ENCODE data around the gene EXD3.

Gene EXD3

DNA sequence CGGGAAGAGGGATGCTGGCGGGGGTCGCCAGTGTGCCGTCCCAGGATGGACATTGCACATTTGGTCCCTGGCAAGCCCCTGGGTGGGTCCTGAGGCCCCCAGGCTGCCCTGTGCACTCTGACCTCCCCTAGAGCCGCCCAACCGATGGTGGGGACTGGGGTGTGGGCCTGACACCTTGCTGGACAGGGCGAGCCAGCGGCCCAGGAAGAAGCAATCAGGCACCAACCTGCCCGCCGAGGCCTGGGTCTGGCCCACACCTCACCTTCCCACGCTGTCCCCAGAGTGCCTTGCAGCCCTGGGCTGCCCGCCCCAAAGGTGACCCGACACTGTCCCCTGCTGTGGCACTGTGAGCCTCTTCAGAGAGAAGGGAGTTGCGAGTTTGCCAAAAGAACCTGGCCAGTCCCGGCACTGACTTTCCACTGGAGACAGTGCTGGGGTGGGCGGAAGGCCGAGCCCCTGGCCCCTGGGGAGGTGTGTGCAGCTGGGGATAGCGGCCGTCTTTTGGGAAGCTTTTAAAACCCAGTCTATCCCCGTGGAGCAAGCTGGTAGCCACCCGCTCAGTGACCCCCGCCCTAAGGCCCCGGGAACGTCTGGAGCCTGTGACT is 108.9 kb downstream of the EXD3 start:
- no peak for DNase-seq (ENCODE audit: low read depth)
- H3K4me3 ChIP-seq (ENCODE audit: low read length) = no peak overlapping the region
- TF ChIP-seq, protein P1, sequence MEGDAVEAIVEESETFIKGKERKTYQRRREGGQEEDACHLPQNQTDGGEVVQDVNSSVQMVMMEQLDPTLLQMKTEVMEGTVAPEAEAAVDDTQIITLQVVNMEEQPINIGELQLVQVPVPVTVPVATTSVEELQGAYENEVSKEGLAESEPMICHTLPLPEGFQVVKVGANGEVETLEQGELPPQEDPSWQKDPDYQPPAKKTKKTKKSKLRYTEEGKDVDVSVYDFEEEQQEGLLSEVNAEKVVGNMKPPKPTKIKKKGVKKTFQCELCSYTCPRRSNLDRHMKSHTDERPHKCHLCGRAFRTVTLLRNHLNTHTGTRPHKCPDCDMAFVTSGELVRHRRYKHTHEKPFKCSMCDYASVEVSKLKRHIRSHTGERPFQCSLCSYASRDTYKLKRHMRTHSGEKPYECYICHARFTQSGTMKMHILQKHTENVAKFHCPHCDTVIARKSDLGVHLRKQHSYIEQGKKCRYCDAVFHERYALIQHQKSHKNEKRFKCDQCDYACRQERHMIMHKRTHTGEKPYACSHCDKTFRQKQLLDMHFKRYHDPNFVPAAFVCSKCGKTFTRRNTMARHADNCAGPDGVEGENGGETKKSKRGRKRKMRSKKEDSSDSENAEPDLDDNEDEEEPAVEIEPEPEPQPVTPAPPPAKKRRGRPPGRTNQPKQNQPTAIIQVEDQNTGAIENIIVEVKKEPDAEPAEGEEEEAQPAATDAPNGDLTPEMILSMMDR (conservative IDR thresholded peaks at IDR 0.05; ENCODE audit: low read depth, low read length) = no peak

DNA sequence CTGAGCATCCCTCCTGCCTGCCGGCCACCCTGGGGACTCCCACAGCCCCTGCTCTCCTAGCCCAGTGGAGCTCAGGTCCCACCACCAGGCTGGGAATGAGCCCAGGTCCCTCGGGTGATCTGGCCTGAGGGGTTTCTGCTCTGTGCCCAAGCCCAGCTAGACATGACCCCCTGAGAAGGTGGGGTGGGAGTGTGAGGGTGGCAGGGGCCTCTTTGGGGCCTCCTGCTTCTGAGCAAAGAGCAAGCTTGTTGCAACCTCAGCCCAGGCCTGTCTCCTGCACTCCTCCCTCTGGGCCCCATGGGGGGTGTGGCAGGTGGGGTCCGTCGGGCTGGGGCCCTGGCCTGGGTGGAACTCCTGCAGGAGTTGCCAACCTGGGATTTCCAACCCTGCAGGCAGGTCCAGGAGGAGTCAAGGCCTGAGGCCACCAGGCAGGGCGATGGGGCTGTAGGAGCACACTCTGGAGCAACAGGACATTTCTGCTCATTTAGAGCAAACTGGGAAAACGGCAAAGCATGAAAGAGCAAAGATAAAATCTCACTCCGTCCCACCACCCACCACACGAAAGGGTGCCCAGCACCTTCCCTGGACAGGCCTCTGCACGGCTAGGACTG is 109.5 kb downstream of the EXD3 start:
- DNase-seq (ENCODE audit: low read depth) = no peak
- no peak overlapping the region for H3K4me3 ChIP-seq (ENCODE audit: low read length)
- TF ChIP-seq, protein P1 (conservative IDR thresholded peaks at IDR 0.05; ENCODE audit: low read depth, low read length) = no peak

DNA sequence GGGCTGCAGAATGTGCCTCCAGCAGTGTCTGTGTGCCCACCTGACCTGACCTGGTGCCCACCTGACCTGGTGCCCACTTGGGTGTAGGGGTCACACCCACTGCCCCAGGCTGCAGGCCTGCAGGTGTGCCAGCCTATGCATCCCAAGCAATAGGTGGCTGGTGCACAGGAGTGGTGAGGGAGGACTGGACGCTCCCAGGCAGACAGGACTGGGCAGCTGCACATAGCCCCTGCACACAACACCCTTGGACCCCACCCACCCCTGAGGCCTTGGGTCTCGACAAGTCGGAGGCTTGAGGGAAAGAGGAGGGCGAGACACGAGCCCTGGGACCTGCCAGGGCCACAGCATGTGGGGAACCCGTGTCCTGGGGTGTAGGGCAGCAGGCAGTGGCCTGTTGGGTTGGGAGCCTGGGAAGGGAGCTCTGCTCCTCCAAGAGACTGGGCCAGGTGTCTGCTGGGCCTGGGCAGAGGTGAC is 110.1 kb downstream of the EXD3 start:
- DNase-seq (ENCODE audit: low read depth) = no peak
- TF ChIP-seq, protein P1 (conservative IDR thresholded peaks at IDR 0.05; ENCODE audit: low read depth, low read length) = no peak
- no peak overlapping the region for H3K4me3 ChIP-seq (ENCODE audit: low read length)

DNA sequence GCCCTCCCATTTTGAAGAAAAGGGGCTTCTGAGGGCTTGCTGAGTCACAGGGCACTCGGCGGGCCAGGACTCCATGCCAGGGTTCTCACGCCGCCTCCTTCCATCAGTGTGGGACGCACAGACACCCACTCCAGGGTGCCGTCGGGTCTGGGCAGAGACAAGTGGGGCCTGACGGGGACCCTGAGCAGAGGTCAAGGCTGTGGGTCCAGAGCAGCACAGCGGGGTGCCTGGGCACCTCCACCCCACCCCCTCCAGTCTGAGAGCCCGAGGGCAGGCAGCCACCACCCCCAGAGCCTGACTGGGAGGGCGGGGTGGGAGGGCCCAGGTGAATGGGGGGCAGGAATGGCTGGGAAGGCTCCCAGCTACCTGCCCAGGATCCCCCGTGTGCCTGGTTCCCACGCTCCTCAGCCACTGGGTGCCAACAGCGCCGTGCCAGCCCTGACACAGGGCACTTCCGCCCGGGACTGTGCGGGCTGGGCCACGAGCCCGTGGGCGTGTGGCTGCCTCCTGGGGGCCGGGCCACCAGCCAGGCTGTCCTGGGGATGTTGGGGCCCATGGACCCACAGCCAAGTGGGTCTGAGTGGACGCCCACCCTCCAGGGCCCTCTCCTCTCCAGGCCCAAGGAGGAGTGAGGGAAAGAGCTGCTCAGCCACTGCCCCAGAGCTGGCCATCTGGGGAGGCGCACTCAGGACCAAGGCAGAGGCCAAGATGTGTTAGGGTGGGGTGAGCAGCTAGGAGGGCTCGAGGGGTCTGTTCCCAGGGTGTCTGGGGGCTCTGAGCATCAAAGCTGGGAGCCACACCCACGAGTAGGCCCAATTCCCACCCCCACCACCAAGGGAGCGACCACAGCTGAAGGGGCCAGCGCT is 110.7 kb downstream of the EXD3 start:
- DNase-seq (ENCODE audit: low read depth) = no peak
- TF ChIP-seq, protein P1 (conservative IDR thresholded peaks at IDR 0.05; ENCODE audit: low read depth, low read length) = no peak
- H3K4me3 ChIP-seq (ENCODE audit: low read length) = no peak overlapping the region

DNA sequence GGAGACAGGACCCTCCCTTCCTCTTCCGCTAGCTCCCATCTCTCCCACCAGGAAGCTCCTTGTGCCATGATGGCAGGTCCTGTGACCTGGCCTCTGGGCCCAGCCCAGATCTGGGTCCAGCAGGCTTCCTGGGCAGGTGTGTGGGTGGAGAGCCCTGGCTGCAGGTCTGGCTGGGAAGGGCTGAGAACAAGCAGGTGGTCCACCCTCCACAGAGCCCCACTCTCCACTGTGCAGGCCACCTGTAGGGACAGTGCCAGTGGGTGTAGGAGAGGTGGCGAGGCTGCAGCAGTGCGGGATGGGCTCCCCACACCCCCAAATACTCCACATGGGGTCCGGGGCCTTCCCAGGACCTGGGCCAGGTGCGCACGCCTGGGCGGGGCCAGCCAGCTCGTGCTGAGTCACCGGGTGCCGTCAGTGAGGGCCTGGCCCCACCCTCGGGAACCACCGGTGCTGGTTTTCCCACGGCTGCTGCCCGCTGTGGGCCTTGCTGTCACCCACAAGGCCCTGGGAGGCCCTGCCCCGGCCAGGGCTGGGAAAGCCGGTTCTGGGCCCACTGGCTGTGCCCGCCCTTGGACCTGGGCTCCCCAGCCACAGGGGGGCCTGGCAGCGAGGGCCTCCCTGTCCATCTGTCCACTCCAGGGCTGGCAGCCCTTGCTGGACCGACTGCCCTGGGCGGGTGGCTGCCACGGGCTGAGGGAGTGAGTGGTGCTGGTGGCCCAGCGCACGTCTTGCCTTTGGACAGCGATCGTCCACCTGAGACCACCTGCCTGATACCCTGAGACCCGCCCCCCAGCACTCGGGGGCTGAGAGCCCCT is 111.6 kb downstream of the EXD3 start:
- TF ChIP-seq, protein P1 (conservative IDR thresholded peaks at IDR 0.05; ENCODE audit: low read depth, low read length) = no peak
- DNase-seq (ENCODE audit: low read depth) = no peak
- H3K4me3 ChIP-seq (ENCODE audit: low read length) = no peak overlapping the region

DNA sequence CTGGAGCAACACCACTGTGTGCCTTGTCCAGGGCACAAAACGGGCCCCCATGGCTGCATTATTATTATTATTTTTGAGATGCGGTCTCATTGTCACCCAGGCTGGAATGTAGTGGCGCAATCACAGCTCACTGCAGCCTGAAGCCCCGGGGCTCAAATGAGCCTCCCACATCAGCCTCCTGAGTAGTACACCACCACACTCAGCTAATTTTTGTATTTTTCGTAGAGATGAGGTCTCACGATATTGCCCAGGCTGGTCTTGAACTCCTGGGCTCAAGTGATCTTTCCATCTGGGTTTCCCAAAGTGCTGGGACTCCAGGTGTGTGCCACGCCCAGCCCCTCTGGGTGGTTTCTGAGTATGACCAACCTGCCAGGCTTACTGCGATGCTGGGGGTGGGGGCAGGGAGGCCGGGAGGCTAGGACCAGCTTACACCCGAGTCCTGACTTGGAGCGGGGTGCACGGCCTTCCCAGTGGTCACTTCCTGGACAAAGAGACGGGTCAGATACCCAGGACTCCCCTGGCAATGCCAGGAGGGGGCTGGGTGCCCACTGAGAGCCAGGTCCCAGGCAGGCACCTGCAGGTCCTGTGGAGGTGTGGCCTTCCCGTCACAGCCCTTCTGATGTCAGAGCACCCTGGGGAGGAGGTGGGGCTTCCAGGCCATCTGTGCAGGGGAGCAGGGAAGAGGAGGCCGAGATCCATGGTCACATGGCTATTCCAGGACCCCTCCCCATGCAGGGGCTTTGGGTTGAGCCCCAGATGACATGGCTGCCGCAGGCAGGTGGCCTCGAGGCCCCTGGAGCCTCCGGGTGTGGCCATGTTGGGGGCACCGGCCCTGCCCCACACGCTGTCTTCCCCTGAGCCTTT is 112.5 kb downstream of the EXD3 start:
- TF ChIP-seq, protein P1 (conservative IDR thresholded peaks at IDR 0.05; ENCODE audit: low read depth, low read length) = no peak
- no peak for DNase-seq (ENCODE audit: low read depth)
- no peak overlapping the region for H3K4me3 ChIP-seq (ENCODE audit: low read length)
